Measurements from ENCODE around the gene RFTN1.

RFTN1 gene

GRCh38 chr3:16502347-16502908, 11.1 kb downstream of the RFTN1 start:
- peaks cover 0 to 5% (median 3%) of the 10 kb centered on the region in 5 experiments for H3K9me3 ChIP-seq (ENCODE audit: control extremely low read depth in 1 of 5, control insufficient read depth in 4 of 5, insufficient read depth in 2 of 5, low read depth in 1 of 5, low read length in 4 of 5)
- WGBS (ENCODE audit: insufficient coverage) = 87% methylated on average over 4 of the region's 7 CpGs
- H3K27ac ChIP-seq (ENCODE audit: insufficient read depth in 1 of 2, low read depth in 1 of 2, low read length in 2 of 2, poor library complexity in 1 of 2, severe bottlenecking in 2 of 2) = no peak overlapping the region
- H3K4me3 ChIP-seq (ENCODE audit: control insufficient read depth in 1 of 7, extremely low read depth in 1 of 7, insufficient read depth in 4 of 7, low read depth in 2 of 7, low read length in 6 of 7) = no peak overlapping the region
- H3K36me3 ChIP-seq (ENCODE audit: control insufficient read depth in 4 of 4, insufficient read depth in 4 of 4, low read length in 3 of 4) = peaks cover 3 to 47% (median 16%) of the 10 kb centered on the region in 4 experiments
- DNase-seq = no peak
- POLR2A ChIA-PET = no interaction called here
- H3K27me3 ChIP-seq (replicated peaks in 2 of 5; ENCODE audit: control insufficient read depth in 4 of 5, insufficient read depth in 5 of 5, low read length in 4 of 5) = no peaks in the 10 kb centered on the region
- H3K4me1 ChIP-seq (ENCODE audit: control extremely low read depth in 1 of 4, control insufficient read depth in 4 of 4, insufficient read depth in 4 of 4, low read length in 3 of 4) = peaks cover 0 to 14% (median 10%) of the 10 kb centered on the region in 4 experiments
- CTCF ChIA-PET = interaction anchor here (0.7 to 0.9 kb wide), 2 partner anchors 9 to 72 kb away, joined by 3 to 6 read pairs; no protein-coding TSS in a partner anchor

GRCh38 chr3:16501376-16501775, 12.1 kb downstream of the RFTN1 start:
- Histone ChIP-seq H3K27ac (ENCODE audit: insufficient read depth in 1 of 2, low read depth in 1 of 2, low read length in 2 of 2, poor library complexity in 1 of 2, severe bottlenecking in 2 of 2) (no peak overlapping the region), H3K27me3 (replicated peaks in 2 of 5; ENCODE audit: control insufficient read depth in 4 of 5, insufficient read depth in 5 of 5, low read length in 4 of 5) (no peaks in the 10 kb centered on the region), H3K4me3 (ENCODE audit: control insufficient read depth in 1 of 7, extremely low read depth in 1 of 7, insufficient read depth in 4 of 7, low read depth in 2 of 7, low read length in 6 of 7) (no peak overlapping the region), H3K36me3 (ENCODE audit: control insufficient read depth in 4 of 4, insufficient read depth in 4 of 4, low read length in 3 of 4) (peaks cover 3 to 43% (median 16%) of the 10 kb centered on the region in 4 experiments), H3K9me3 (ENCODE audit: control extremely low read depth in 1 of 5, control insufficient read depth in 4 of 5, insufficient read depth in 2 of 5, low read depth in 1 of 5, low read length in 4 of 5) (peaks cover 0 to 5% (median 3%) of the 10 kb centered on the region in 5 experiments), H3K4me1 (ENCODE audit: control extremely low read depth in 1 of 4, control insufficient read depth in 4 of 4, insufficient read depth in 4 of 4, low read length in 3 of 4) (peaks cover 0 to 16% (median 14%) of the 10 kb centered on the region in 4 experiments)
- POLR2A ChIA-PET = interaction anchor here (0.6 to 0.8 kb wide), 2 partner anchors 15 to 211 kb away, joined by 3 read pairs; no protein-coding TSS in a partner anchor
- CTCF ChIA-PET = interaction anchor here (0.7 to 1.1 kb wide), 3 partner anchors 9 to 71 kb away, joined by 3 to 6 read pairs (median 3); no protein-coding TSS in a partner anchor
- 100% methylated on average over 1 of the region's 4 CpGs for WGBS (ENCODE audit: insufficient coverage)
- DNase-seq = no peak

GRCh38 chr3:16500911-16501310, 12.6 kb downstream of the RFTN1 start:
- CTCF ChIA-PET = interaction anchor here (1.0 to 1.1 kb wide), 2 partner anchors 9 to 19 kb away, joined by 3 read pairs; no protein-coding TSS in a partner anchor

GRCh38 chr3:16500093-16500492, 13.4 kb downstream of the RFTN1 start:
- H3K27ac ChIP-seq (ENCODE audit: insufficient read depth in 1 of 2, low read depth in 1 of 2, low read length in 2 of 2, poor library complexity in 1 of 2, severe bottlenecking in 2 of 2) = no peak overlapping the region
- H3K4me3 ChIP-seq (ENCODE audit: control insufficient read depth in 1 of 7, extremely low read depth in 1 of 7, insufficient read depth in 4 of 7, low read depth in 2 of 7, low read length in 6 of 7) = no peak overlapping the region
- H3K4me1 ChIP-seq (ENCODE audit: control extremely low read depth in 1 of 4, control insufficient read depth in 4 of 4, insufficient read depth in 4 of 4, low read length in 3 of 4) = peaks cover under 1 to 29% (median 27%) of the 10 kb centered on the region in 4 experiments
- no peaks in the 10 kb centered on the region for H3K27me3 ChIP-seq (replicated peaks in 2 of 5; ENCODE audit: control insufficient read depth in 4 of 5, insufficient read depth in 5 of 5, low read length in 4 of 5)
- 100% methylated on average over 1 of the region's 1 CpG for WGBS (ENCODE audit: insufficient coverage)
- DNase-seq = no peak
- ChIA-PET POLR2A (no interaction called here), CTCF (interaction anchor here (0.8 to 4.9 kb wide), 5 partner anchors 8 to 101 kb away, joined by 3 to 21 read pairs (median 4); no protein-coding TSS in a partner anchor)
- peaks cover 3 to 32% (median 15%) of the 10 kb centered on the region in 4 experiments for H3K36me3 ChIP-seq (ENCODE audit: control insufficient read depth in 4 of 4, insufficient read depth in 4 of 4, low read length in 3 of 4)
- H3K9me3 ChIP-seq (ENCODE audit: control extremely low read depth in 1 of 5, control insufficient read depth in 4 of 5, insufficient read depth in 2 of 5, low read depth in 1 of 5, low read length in 4 of 5) = peaks cover 0 to 5% (median 3%) of the 10 kb centered on the region in 5 experiments

More at GRCh38 chr3:16500911-16501310, 12.6 kb downstream of the RFTN1 start:
- H3K27me3 ChIP-seq (replicated peaks in 2 of 5; ENCODE audit: control insufficient read depth in 4 of 5, insufficient read depth in 5 of 5, low read length in 4 of 5) = no peaks in the 10 kb centered on the region
- no peak overlapping the region for H3K4me3 ChIP-seq (ENCODE audit: control insufficient read depth in 1 of 7, extremely low read depth in 1 of 7, insufficient read depth in 4 of 7, low read depth in 2 of 7, low read length in 6 of 7)
- WGBS (ENCODE audit: insufficient coverage) = 100% methylated on average over 4 of the region's 12 CpGs
- peaks cover 3 to 39% (median 16%) of the 10 kb centered on the region in 4 experiments for H3K36me3 ChIP-seq (ENCODE audit: control insufficient read depth in 4 of 4, insufficient read depth in 4 of 4, low read length in 3 of 4)
- DNase-seq = no peak
- peaks cover 0 to 21% (median 19%) of the 10 kb centered on the region in 4 experiments for H3K4me1 ChIP-seq (ENCODE audit: control extremely low read depth in 1 of 4, control insufficient read depth in 4 of 4, insufficient read depth in 4 of 4, low read length in 3 of 4)
- no peak overlapping the region for H3K27ac ChIP-seq (ENCODE audit: insufficient read depth in 1 of 2, low read depth in 1 of 2, low read length in 2 of 2, poor library complexity in 1 of 2, severe bottlenecking in 2 of 2)
- H3K9me3 ChIP-seq (ENCODE audit: control extremely low read depth in 1 of 5, control insufficient read depth in 4 of 5, insufficient read depth in 2 of 5, low read depth in 1 of 5, low read length in 4 of 5) = peaks cover 0 to 5% (median 3%) of the 10 kb centered on the region in 5 experiments
- POLR2A ChIA-PET = interaction anchor here (0.6 kb wide), 1 partner anchor 210 kb away, joined by 3 read pairs; no protein-coding TSS in a partner anchor

GRCh38 chr3:16499351-16499750, 14.1 kb downstream of the RFTN1 start:
- no peak overlapping the region for H3K27ac ChIP-seq (ENCODE audit: insufficient read depth in 1 of 2, low read depth in 1 of 2, low read length in 2 of 2, poor library complexity in 1 of 2, severe bottlenecking in 2 of 2)
- H3K9me3 ChIP-seq (ENCODE audit: control extremely low read depth in 1 of 5, control insufficient read depth in 4 of 5, insufficient read depth in 2 of 5, low read depth in 1 of 5, low read length in 4 of 5) = peaks cover 0 to 5% (median 3%) of the 10 kb centered on the region in 5 experiments
- no peaks in the 10 kb centered on the region for H3K27me3 ChIP-seq (replicated peaks in 2 of 5; ENCODE audit: control insufficient read depth in 4 of 5, insufficient read depth in 5 of 5, low read length in 4 of 5)
- WGBS (ENCODE audit: insufficient coverage) = 100% methylated on average over 1 of the region's 4 CpGs
- ChIA-PET CTCF (interaction anchor here (1.1 to 4.9 kb wide), 4 partner anchors 9 to 51 kb away, joined by 4 to 21 read pairs (median 6); no protein-coding TSS in a partner anchor), POLR2A (no interaction called here)
- DNase-seq = no peak
- H3K4me3 ChIP-seq (ENCODE audit: control insufficient read depth in 1 of 7, extremely low read depth in 1 of 7, insufficient read depth in 4 of 7, low read depth in 2 of 7, low read length in 6 of 7) = no peak overlapping the region
- H3K36me3 ChIP-seq (ENCODE audit: control insufficient read depth in 4 of 4, insufficient read depth in 4 of 4, low read length in 3 of 4) = peaks cover 1 to 26% (median 13%) of the 10 kb centered on the region in 4 experiments
- peaks cover 2 to 34% (median 31%) of the 10 kb centered on the region in 4 experiments for H3K4me1 ChIP-seq (ENCODE audit: control extremely low read depth in 1 of 4, control insufficient read depth in 4 of 4, insufficient read depth in 4 of 4, low read length in 3 of 4)

- POLR2A ChIA-PET = interaction anchor here (0.6 kb wide), 1 partner anchor 430 kb away, joined by 4 read pairs; no protein-coding TSS in a partner anchor
- 93% methylated on average over 3 of the region's 5 CpGs for WGBS (ENCODE audit: insufficient coverage)
These were observed 15.2 kb downstream of the RFTN1 start for GRCh38 chr3:16498130-16498890.

More at GRCh38 chr3:16498130-16498890, 15.2 kb downstream of the RFTN1 start:
- Histone ChIP-seq H3K27ac (ENCODE audit: insufficient read depth in 1 of 2, low read depth in 1 of 2, low read length in 2 of 2, poor library complexity in 1 of 2, severe bottlenecking in 2 of 2) (no peak overlapping the region), H3K4me1 (ENCODE audit: control extremely low read depth in 1 of 4, control insufficient read depth in 4 of 4, insufficient read depth in 4 of 4, low read length in 3 of 4) (peaks cover 2 to 40% (median 35%) of the 10 kb centered on the region in 4 experiments), H3K4me3 (ENCODE audit: control insufficient read depth in 1 of 7, extremely low read depth in 1 of 7, insufficient read depth in 4 of 7, low read depth in 2 of 7, low read length in 6 of 7) (no peak overlapping the region), H3K36me3 (ENCODE audit: control insufficient read depth in 4 of 4, insufficient read depth in 4 of 4, low read length in 3 of 4) (peaks cover 0 to 23% (median 12%) of the 10 kb centered on the region in 4 experiments), H3K9me3 (ENCODE audit: control extremely low read depth in 1 of 5, control insufficient read depth in 4 of 5, insufficient read depth in 2 of 5, low read depth in 1 of 5, low read length in 4 of 5) (peaks cover 0 to 5% (median 3%) of the 10 kb centered on the region in 5 experiments), H3K27me3 (replicated peaks in 2 of 5; ENCODE audit: control insufficient read depth in 4 of 5, insufficient read depth in 5 of 5, low read length in 4 of 5) (no peaks in the 10 kb centered on the region)
- CTCF ChIA-PET = interaction anchor here (2.9 to 4.9 kb wide), 3 partner anchors 7 to 13 kb away, joined by 9 to 21 read pairs (median 17); no protein-coding TSS in a partner anchor
- no peak for DNase-seq
